Right lobe of liver (tissue), 6 donors: ENCODE results near the gene EIF1AD. TPM values are rescaled to one million over a fixed set of nuclear protein-coding genes. Genes with fewer than 3 reads are reported as not detected.

Experiments
- ATAC-seq, 4 donors: fragments of 200-7000 bp; cut with Tn5 transposase; one replicate each; pipeline ENCODE4 v1.9.1; 2020; ENCODE audit warnings: mild to moderate bottlenecking in 4 of 4, moderate library complexity in 4 of 4
- DNase-seq, 3 donors: peaks; one replicate each; pipeline ENCODE4 v3.0.0-alpha.2; 2020
- H3K27ac ChIP-seq, 3 donors: fragments of 200-600 bp; one replicate each; pipeline ENCODE4 v1.8.0; 2022
- H3K27me3 ChIP-seq, 2 donors: fragments of 200-600 bp; one replicate each; pipeline ENCODE4 v1.8.0; 2022
- H3K36me3 ChIP-seq, 4 donors: fragments of 200-600 bp; sonication (generic) in 1 of 4; one replicate each; pipeline versions ENCODE4 v1.5.1 to v1.8.0; 2017 to 2022; ENCODE audit warnings: control low read depth in 1 of 4
- H3K4me1 ChIP-seq, 4 donors: fragments of 200-600 bp; sonication (generic) in 1 of 4; one replicate each; pipeline versions ENCODE4 v1.5.1 to v1.8.0; 2017 to 2022; ENCODE audit warnings: control low read depth in 1 of 4
- H3K4me3 ChIP-seq, 3 donors: fragments of 200-600 bp; one replicate each; pipeline ENCODE4 v1.8.0; 2022
- H3K9me3 ChIP-seq, 4 donors: fragments of 200-600 bp; sonication (generic) in 1 of 4; one replicate each; pipeline versions ENCODE4 v1.5.1 to v1.8.0; 2017 to 2022; ENCODE audit warnings: control low read depth in 1 of 4
- POLR2A ChIP-seq: fragments of 450-650 bp; IDR thresholded peaks from one replicate; pipeline ENCODE4 v1.6.1; 2017; ENCODE audit warnings: antibody characterized with exemption, mild to moderate bottlenecking
- WGBS: methylation state at CpG from one replicate; pipeline ENCODE4 v1.1.6; 2018; ENCODE audit warnings: low coverage, low lambda C conversion rate; ENCODE audit not compliant: insufficient coverage; ENCODE audit errors: missing lambda C conversion rate; 5-methylcytosine and 5-hydroxymethylcytosine counted together
- intact Hi-C, 2 donors: fragments of 100-400 bp; cut with DNase I; formaldehyde crosslinking; loops; one replicate each; pipeline versions ENCODE4 v1.11.2 to v1.14.1; 2022
- total RNA-seq, 6 experiments: library from RNA; depleted of rRNA in 2 of 6; stranded (reverse); fragments of >200 nt in 2 of 6; fragmentation: NEBNext Ultra II Directional in 3 of 6; extraction: Animal tissue kit (Norgen Biotek cat#: 25700) in 3 of 6; gene quantifications; one replicate each; pipeline versions ENCODE4 v1.1.0 to v1.2.4, GENCODE V29; 2016 to 2023
- TF ChIP-seq, protein P1 (sequence below), 4 donors: fragments of 200-600 bp in 3 of 4; fragments of 450-650 bp in 1 of 4; IDR thresholded peaks; one replicate each; pipeline versions ENCODE4 v1.5.1 to v1.8.0; 2016 to 2022; ENCODE audit warnings: antibody characterized with exemption in 4 of 4, mild to moderate bottlenecking in 2 of 4
- donor health status: DM: no; HTN: yes; CAD: no.
- donor health status: DM: no; HTN: no; CAD: no.
- donor health status: DM: no; HTN: no; CAD: no.
- donor health status: DM: no; HTN: yes; CAD: no.
- donor health status: DM: no; HTN: yes; CAD: no.

Gene EIF1AD
- total RNA-seq, 6 experiments from 2014 or later: 11.5 to 22.1 (median 13.1) TPM

DNA sequence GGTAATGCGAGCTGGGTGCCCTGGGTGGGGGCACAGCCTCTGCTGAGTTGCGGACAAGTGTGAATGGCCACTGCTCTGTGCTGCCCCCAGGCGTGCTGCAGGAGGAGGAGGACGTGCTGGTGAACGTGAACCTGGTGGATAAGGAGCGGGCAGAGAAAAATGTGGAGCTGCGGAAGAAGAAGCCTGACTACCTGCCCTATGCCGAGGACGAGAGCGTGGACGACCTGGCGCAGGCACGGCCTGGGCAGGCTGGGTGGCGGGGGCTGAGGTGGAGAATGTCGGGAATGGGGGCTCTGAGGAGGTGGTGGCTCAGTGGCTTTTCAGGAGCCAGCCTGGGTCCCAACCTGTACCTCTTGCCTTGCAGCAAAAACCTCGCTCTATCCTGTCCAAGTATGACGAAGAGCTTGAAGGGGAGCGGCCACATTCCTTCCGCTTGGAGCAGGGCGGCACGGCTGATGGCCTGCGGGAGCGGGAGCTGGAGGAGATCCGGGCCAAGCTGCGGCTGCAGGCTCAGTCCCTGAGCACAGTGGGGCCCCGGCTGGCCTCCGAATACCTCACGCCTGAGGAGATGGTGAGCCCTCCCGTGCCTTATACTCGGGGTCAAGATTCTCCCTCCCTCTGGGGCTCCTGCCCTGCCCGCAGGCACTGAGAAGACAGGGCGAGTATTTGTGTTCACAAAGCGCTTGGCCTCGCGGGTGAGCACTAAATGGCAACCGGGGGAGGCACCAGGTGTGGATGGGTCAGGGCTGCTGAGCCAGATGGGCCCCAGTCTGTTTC lies 35.8 kb downstream of the EIF1AD start:
- no peak for TF ChIP-seq POLR2A
- TF ChIP-seq, protein P1, sequence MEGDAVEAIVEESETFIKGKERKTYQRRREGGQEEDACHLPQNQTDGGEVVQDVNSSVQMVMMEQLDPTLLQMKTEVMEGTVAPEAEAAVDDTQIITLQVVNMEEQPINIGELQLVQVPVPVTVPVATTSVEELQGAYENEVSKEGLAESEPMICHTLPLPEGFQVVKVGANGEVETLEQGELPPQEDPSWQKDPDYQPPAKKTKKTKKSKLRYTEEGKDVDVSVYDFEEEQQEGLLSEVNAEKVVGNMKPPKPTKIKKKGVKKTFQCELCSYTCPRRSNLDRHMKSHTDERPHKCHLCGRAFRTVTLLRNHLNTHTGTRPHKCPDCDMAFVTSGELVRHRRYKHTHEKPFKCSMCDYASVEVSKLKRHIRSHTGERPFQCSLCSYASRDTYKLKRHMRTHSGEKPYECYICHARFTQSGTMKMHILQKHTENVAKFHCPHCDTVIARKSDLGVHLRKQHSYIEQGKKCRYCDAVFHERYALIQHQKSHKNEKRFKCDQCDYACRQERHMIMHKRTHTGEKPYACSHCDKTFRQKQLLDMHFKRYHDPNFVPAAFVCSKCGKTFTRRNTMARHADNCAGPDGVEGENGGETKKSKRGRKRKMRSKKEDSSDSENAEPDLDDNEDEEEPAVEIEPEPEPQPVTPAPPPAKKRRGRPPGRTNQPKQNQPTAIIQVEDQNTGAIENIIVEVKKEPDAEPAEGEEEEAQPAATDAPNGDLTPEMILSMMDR (IDR thresholded peaks at IDR 0.05): no peak
- WGBS: 93% methylated on average over 15 of the region's 36 CpGs
- Histone ChIP-seq H3K36me3 (peaks cover 0 to 58% (median 20%) of the 10 kb centered on the region in 4 donors), H3K4me1 (peaks cover 0 to 20% (median 8%) of the 10 kb centered on the region in 4 donors), H3K27me3 (no peaks in the 10 kb centered on the region), H3K27ac (no peak overlapping the region), H3K9me3 (no peaks in the 10 kb centered on the region), H3K4me3 (no peak overlapping the region)
- intact Hi-C loops: no loop called here
- no peak for ATAC-seq
- DNase-seq: no peak

GRCh38 chr11:65964906-65965305 lies 37.1 kb downstream of the EIF1AD start:
- TF ChIP-seq, protein P1 (IDR thresholded peaks at IDR 0.05): no peak
- no peak for TF ChIP-seq POLR2A
- Histone ChIP-seq H3K4me3 (no peak overlapping the region), H3K27me3 (no peaks in the 10 kb centered on the region), H3K27ac (no peak overlapping the region), H3K36me3 (peaks cover 0 to 56% (median 20%) of the 10 kb centered on the region in 4 donors), H3K9me3 (no peaks in the 10 kb centered on the region), H3K4me1 (peaks cover 0 to 20% (median 8%) of the 10 kb centered on the region in 4 donors)
- WGBS: 97% methylated on average over 5 of the region's 10 CpGs
- DNase-seq: no peak
- ATAC-seq: no peak
- intact Hi-C loops: no loop called here

GRCh38 chr11:65962141-65962564 lies 39.8 kb downstream of the EIF1AD start:
- no peak for ATAC-seq

DNA sequence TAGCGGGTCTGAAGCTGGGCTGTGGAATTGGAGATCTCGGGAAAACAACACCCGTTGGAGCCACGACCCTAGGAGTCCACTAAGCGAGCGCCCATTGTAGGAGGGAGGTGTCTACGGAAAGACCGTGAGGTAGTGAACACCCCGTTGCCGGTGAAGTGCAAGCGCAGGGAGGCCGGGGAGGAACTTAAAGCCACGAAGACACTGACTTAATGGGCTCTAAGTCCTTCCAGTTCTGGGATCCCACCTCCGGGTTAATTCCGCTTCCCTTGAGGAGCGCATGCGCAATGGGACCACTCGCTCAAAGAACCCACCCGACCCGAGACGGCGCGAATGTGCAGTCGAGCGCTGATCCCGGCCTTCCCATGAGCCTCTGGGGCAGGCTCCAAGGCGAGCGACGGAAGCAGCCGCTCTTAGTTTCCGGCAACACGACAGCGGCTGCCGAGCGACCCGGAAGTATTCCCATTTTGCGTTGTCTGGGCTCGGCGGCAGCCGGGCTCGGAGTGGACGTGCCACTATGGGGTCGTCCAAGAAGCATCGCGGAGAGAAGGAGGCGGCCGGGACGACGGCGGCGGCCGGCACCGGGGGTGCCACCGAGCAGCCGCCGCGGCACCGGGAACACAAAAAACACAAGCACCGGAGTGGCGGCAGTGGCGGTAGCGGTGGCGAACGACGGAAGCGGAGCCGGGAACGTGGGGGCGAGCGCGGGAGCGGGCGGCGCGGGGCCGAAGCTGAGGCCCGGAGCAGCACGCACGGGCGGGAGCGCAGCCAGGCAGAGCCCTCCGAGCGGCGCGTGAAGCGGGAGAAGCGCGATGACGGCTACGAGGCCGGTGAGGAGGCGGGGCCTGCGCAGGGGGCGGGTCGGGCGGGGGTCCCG lies 40.5 kb downstream of the EIF1AD start, which contains the start of gene SART1:
TSS of gene SART1 (plus strand) at position 468 of the 874 bp plus-strand sequence. CDS start at position 515, 47 bp downstream.
- intact Hi-C loops: no loop called here
- WGBS: 2% methylated on average over 25 of the region's 97 CpGs
- no peaks in the 10 kb centered on the region for H3K9me3 ChIP-seq
- ATAC-seq (peak; percentile 94 to 98 (median 98)), DNase-seq (peak; percentile 98)
- no peaks in the 10 kb centered on the region for H3K27me3 ChIP-seq
- peak within 1 kb of the TSS; percentile 74 to 99 (median 97) for H3K4me3 ChIP-seq
- peaks cover 0 to 20% (median 8%) of the 10 kb centered on the region in 4 donors for H3K4me1 ChIP-seq
- H3K36me3 ChIP-seq: peaks cover 0 to 27% (median 9%) of the 10 kb centered on the region in 4 donors
- H3K27ac ChIP-seq: peak within 1 kb of the TSS; percentile 58 to 78 (median 59)
- TF ChIP-seq POLR2A: peak; percentile 72
- TF ChIP-seq, protein P1 (IDR thresholded peaks at IDR 0.05): peak in 1 of 4 donors; percentile 2

More at GRCh38 chr11:65962141-65962564, 39.8 kb downstream of the EIF1AD start:
- Histone ChIP-seq H3K9me3 (no peaks in the 10 kb centered on the region), H3K27me3 (no peaks in the 10 kb centered on the region), H3K4me1 (peaks cover 0 to 20% (median 8%) of the 10 kb centered on the region in 4 donors), H3K27ac (peak overlapping the region in 2 of 3 donors; percentile 58 to 59), H3K36me3 (peaks cover 0 to 34% (median 15%) of the 10 kb centered on the region in 4 donors), H3K4me3 (peak overlapping the region; percentile 74 to 99 (median 97))
- intact Hi-C loops: no loop called here
- 4% methylated on average over 13 of the region's 13 CpGs for WGBS
- TF ChIP-seq POLR2A: no peak
- TF ChIP-seq, protein P1 (IDR thresholded peaks at IDR 0.05): no peak
- no peak for DNase-seq
